NOMO-1 treated with dmso at 0.1 percent for 144 hours (cell line): Measurements from ENCODE around the gene TMEM229A.
"Not testable (repeated sequence)": the region's sequence is repeated elsewhere in the genome, so short reads cannot be mapped to it uniquely, and the experiment has no call there.

ENCODE experiments used
- DNase-seq: peaks from one replicate; lab custom pipeline; 2025; ENCODE audit not compliant: unreplicated experiment; lab: John Stamatoyannopoulos, UW

TMEM229A gene

DNA sequence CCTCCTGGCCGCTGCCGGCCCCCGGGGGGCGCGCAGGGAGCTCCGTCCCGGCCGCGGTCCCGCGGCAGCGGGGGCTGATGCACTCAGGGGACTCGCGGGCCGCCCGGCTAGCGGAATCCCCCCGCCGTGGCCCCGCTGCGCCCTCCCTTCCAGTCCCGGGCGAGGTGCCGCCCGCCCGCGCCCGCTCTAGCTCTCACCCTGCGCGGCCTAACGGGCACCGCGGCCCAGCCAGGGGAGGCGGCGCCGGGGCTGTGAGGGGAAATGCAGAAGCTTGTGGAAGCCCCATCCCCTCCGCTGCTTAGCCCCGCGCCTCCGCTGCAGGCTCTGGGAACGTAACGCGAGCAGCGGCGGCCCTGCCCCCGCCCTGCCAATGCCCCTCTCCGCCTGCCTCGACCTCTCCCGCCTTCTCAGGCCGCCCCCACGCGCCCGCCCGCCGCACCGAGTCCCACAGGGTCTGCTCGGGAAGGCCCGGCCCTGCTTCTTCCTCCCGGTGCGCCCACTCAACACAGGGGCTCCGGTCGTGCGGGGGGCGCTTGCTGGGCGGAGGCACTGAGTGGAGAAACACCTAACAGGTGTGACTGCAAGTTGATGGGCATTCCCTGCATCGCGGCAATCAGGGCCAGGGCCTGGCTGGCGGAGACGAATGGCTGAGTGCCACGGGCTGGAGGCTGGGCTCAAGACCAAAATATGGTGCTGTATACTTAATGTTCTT lies 384 bp upstream of the TMEM229A start:
- no peak for DNase-seq

DNA sequence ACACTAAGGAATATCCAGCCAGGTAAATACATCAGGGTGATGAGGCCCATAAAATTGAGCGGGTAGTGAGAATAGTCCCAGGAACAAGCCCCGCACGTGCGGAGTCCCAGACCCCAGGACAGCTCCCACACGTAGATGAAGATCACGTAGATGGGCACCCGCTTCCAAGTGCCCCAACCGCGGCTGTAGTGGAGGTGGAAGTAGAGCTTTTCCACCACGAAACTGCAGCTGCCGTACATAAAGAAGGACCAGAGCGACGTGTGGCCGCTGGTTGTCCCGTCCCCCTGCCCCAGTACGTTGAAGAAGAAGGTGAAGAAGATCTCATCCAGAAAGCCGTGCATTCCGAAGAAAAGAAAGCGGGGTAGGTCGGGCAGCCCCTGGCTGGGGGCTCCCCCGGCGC lies 948 bp downstream of the TMEM229A start:
- no peak for DNase-seq

DNA sequence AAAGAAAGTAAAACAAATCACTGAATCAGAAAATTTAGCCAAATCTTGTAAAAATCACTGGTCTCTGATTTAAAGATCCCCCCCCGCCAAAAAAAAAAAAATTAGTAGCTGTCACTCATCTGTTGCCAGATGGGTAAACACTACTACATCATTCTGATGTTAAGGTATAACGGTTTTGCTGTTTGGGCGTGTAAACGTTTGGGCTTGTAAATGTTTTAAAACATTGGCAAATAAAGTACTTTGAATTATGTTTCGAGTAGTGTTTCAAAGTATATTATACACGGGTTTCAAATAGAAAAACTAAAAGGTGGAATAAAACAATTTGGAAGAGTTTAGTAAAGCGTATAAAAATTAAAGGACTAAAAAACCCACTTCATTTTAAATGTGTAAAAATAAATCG lies 1.5 kb downstream of the TMEM229A start:
- no peak for DNase-seq

DNA sequence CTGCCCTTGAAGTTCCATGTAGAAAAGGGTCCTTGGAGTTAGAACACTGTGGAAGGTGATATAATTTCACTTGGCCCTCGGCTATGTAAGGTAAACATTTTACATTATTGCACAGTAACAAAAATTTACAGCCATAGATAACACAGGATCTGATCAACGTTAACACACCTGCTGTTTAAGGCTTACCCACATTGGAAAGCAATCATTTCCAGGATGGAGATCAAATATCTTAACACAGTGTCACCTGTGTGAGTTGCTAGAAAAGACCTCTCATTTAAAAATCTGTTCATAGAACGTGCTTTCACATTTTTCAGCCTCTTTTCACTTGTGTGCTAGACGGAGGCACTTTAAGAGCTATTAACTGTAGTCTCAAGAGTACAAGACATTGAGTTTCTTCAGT lies 1.9 kb downstream of the TMEM229A start:
- DNase-seq: no peak

DNA sequence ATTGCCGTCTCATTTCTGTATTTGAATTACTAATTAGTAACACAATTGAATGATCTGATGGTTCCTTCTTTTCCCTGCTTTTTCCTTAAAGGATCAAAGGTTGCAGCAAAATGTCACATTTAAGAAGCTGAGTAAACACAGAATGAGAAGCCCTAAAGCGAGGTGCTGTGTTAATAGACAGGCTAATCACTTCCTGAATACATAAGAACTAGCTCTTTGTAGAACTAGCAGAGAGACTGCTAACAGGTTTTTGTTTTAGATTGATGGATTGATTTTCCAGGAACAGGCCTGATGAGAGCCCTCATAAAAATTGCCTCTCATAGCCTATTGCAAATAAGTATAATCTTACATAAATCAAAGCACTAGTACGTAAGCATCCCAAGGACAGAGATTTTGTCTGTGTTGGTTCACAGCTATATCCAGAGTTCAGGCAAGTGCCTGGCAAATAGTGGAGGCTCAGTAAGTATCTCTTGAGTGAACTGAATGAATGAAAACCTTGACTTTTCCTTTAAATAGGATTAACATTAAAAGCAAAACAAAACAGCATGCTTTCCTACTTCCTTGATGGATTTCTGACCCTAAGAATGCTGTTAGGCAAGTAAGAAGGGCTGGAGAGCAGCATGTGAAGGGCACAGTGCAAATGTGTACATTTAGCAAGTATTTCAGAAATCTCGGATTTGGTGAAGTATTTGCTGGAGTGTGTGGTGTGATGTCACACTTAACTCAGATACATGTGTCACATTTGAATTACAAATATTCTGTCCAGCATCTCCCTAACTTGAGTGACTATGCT lies 3.3 kb downstream of the TMEM229A start:
- no peak for DNase-seq

DNA sequence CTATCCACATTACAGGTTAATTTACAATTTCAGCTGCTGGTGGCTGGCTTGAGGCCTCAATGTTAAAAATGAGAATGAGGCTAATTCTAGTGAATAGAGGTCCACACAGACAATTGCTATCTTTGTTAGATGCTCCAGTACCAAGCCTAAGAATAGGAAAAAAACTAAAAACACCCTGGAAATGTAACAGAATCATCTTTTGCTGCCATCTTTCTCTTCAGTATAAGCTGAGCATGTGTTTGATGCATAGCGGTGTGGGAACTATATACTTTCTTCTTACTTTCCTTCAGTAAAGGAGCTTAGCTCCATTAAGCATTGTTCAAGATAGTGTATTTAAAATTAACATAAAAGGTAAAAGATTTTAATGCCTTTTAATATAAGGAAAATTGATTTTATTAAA lies 5.6 kb downstream of the TMEM229A start:
- DNase-seq: no peak

DNA sequence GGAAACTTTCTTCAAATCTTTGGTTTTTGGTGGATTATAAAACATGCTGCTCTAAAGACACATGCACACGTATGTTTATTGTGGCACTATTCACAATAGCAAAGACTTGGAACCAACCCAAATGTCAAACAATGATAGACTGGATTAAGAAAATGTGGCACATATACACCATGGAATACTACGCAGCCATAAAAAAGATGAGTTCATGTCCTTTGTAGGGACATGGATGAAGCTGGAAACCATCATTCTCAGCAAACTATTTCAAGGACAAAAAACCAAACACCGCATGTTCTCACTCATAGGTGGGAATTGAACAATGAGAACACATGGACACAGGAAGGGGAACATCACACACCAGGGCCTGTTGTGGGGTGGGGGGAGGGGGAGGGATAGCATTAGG lies 8.5 kb downstream of the TMEM229A start:
- DNase-seq: not testable (repeated sequence)

DNA sequence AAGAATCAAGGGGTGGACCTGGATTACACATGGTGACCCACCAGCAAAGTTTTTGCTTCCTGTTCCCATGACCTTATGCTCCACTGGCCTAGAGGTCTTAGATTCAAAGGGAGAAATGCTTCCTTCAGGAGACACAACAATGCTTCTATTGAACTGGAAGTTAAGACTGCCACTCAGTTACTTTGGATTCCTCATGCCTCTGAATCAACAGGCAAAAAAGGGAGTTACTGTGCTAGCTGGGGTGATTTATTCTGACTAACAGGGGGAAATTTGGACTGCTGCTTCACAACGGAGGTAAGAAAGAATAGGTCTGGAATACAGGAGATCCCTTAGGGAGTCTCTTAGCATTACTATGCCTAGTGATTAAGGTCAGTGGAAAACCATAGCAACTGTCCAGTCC lies 10.3 kb downstream of the TMEM229A start:
- DNase-seq: no peak

DNA sequence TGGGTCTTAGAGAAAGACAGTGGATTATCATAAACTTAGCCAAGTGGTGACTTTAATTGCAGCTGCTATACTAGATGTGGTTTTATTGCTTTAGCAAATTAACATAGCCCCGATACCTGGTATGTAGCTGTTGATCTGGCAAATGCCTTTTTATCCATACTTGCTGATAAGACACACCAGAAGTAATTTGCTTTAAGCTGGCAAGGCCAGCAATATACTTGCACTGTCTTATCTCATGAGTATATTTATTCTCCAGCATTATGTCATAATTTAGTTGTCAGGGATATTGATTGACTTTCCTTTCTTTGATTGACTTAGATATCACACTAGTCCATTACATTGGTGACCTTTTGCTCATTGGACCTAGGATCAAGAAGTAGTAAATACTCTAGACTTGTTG lies 12.8 kb downstream of the TMEM229A start:
- no peak for DNase-seq

DNA sequence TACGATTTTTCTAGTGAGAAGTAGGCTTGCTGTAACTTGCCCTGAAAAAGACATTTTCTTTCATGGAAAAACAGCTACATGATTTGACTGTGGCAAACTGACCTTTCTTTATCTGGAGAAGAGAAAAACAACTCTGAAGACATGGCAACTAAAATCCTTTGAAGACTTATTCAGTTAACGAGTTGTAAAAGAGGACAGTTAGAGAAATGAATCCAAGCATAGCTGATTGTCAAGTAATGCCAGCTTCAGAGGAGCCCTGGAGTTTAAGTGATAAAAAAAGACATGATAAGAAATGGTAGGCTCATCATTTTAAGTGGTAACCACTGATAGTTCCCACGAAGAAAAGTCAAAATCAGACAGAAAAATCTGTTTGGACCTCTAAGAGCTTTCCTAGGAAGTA lies 19.6 kb downstream of the TMEM229A start:
- DNase-seq: no peak

DNA sequence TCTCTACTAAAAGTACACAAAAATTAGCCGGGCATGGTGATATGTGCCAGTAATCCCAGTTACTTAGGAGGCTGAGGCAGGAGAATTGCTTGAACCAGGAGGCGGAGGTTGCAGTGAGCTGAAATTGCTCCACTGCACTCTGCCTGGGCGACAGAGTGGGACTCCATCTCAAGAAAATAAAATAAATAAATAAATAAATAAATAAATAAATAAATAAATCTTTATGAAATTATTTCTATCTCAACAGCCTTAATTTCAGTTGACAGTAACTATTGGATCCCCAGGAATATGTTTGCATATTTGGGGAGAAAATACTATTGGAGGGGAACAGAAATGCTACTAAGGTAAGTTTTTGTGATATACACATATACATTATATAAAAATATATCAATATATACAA lies 20.0 kb downstream of the TMEM229A start:
- no peak for DNase-seq

DNA sequence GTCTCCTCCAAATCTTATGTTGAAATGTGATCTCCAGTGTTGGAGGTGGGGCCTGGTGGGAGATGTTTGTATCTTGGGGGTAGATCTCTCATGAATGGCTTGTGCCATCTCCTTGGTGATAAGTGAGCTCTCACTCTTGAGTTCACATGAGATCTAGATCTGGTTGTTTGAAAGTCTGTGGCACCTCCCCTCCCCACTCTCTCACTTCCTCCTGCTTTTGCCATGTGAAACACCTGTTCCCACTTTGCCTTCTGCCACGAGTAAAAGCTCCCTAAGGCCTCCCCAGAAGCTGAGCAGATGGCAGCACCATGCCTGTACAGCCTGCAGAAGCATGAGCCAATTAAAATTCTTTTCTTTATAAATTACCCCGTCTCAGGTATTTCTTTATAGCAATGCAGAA lies 23.5 kb downstream of the TMEM229A start:
- DNase-seq: no peak

DNA sequence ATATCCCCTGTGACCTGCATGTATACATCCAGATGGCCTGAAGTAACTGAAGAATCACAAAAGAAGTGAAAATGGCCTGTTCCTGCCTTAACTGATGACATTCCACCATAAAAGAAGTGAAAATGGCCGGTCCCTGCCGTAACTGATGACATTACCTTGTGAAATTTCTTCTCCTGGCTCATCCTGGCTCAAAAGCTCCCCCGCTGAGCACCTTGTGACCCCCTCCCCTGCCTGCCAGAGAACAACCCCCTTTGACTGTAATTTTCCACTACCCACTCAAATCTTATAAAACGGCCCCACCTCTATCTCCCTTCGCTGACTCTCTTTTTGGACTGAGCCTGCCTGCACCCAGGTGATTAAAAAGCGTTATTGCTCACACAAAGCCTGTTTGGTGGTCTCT lies 24.6 kb downstream of the TMEM229A start:
- not testable (repeated sequence) for DNase-seq

DNA sequence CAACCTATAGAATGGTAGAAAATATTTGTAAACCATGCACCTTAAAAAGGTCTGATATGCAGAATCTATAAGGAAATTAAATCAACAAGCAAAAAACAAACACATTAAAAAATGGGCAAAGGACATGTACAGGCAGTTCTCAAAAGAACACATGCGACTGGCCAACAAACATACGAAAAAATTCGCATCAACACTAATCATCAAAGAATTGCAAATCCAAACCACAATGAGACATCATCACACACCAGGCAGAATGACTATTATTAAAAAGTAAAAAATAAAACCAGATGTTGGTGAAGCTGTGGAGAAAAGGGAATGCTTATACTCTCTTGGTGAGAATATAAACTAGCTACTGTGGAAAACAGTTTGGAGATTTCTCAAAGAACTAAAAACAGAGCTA lies 33.2 kb downstream of the TMEM229A start:
- DNase-seq: no peak

DNA sequence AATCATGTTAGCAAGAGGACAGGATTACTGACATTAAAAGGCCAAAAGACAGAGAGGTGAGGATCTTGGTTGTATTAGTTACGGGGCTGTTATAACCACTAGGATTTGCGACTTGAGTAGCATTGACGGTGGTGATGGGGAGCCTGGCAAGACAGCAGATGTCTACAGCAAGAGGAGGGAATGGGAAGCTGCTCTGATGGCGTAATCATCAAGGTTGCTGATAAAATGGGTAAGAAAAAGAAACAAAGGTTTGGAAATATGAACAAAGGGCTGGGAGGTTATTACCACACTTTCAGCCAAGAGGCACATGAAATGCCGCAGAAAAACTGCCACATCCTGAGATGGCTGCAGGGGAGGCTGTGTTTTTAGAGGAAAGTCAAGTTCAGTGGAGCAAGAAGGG lies 33.9 kb downstream of the TMEM229A start:
- no peak for DNase-seq

DNA sequence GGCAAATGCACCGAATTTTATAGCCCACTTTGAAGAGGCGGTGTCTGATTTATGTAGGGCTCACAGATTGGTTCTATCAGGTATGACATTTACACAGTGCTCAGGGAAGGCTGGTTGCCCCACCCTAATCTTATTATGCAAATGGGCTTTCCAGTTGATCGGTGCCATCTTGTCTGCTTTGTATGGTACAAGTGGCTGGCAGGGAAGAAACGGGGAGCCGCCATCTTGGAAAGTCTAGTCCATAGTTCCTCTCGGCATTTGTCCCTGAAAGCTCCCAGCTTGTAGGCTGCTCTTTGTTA lies 36.6 kb downstream of the TMEM229A start:
- DNase-seq: no peak

DNA sequence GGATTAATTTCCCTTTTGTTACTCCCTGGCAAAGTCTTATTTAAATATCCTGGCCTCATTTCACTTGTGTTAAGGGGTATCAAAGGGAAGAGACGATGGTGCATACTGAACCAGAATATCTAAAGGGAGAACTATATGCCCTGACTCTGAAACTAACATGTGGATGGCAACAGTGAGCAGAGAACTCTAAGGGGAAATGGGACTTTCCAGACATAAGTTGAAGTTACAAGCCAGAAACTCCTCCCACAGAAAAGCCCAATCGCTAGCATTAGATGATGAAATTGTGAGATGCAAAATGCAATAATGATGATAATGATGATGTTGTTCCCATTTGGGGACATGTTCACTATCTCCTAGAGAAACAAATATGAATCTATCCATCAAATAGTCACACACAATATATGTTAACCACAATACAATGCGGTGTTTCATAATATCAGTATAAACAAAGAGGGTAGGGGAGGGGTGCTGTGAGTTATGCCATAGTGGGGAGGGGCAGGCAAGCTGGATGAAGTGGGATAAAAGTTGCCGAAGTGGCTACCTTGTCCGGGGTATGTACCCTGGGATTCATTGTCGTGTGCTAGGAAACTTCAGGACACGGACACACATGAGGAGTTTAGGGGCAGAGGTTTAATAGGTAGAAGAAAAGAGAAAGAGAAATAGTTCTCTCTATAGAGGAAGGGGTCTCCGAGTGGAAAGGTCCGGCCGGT lies 37.1 kb downstream of the TMEM229A start:
- DNase-seq: no peak

DNA sequence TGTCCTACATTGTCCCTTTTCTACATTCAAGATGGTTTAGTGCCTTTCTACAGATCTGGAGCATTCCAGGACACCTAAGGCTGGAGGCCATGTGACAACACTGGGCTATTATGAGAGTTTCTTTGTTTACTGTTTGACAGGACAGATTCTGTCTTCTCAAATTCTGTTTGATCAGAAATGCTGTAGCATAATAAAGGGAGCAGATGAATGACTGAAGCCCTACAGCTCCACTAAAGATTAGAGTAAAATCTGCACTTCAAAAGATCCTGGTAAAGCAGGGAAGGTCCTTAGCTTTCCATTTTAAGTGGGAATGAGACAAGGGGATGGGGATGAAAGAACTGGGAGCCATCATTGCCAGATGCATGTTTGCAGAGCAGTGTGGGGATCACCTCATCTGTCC lies 38.4 kb downstream of the TMEM229A start:
- DNase-seq: no peak

DNA sequence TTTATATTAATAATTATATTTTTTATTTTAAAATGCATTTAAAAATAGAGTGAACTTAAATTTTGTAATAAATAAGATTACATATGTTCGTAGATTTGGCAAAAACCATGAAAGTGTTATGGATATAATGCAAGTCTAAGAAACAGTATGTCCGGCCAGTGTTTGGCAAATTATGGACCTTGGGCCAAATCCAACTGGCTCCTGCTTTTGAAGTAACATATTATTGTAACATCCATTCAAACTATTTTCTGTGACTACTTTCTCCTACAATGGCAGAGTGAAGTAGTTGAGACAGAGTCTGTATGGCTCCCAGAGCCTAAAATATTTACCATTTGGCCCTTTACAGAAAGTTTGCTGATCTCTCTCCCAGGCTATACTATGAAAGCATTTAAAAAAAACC lies 38.9 kb downstream of the TMEM229A start:
- no peak for DNase-seq

DNA sequence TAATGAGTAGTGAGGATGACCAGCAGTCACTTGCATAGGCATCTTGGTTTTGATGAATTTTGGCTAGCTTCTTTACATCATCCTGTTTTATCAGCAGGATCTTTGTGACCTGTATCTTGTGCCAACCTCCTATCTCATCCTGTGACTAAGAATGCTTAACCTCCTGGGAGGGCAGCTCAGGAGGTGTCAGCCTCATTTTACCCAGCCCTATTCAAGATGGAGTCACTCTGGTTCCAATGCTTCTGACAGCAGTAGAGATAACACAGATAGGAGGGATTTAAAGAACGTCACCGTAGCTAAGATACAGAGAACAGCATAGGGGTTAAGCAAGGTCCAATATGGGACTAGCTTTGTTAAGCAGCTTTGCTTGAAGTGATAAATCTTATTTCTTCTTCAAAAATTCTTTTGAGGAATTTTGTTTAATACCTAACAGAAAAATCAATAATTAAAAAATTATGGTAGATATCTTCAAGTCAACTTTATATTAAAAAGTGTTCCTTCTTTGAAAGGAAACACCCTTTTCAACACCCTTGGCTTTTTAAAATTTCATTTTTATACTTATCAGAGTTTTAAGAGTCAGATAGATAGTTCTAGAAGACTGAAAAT lies 39.9 kb downstream of the TMEM229A start:
- no peak for DNase-seq

DNA sequence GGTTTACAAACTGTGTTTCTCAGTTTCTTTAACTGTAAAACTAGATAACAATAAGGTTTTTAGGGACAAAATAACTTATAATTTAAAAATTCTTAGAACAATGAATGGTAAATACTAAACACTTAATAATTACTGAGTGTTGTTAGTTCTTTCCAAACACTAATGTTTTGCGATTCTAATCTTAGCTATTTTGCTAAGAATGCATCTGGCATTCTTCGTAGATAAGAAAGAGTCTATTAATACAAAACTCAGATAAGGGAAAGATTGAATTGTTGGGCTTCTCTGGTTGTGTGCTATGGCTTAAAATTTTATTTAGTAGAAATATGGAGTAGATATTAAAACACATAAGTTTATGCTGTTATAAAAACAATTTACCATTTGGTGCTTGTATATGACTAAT lies 45.4 kb downstream of the TMEM229A start:
- no peak for DNase-seq
